GM18511 (cell line): ENCODE measurements around the gene S100A16.

Source experiments
- ATAC-seq: cut with Tn5 transposase; IDR thresholded peaks from one replicate; pipeline ENCODE4 v1.9.1; 2021; ENCODE audit warnings: mild to moderate bottlenecking, moderate library complexity; ENCODE audit not compliant: unreplicated experiment

The S100A16 gene

GRCh38 chr1:153638261-153638660, 25.3 kb upstream of the S100A16 start:
- ATAC-seq, result no peak

GRCh38 chr1:153636312-153636711, 23.4 kb upstream of the S100A16 start:
- no peak for ATAC-seq

- no peak for ATAC-seq
Observed at GRCh38 chr1:153635872-153636271, 22.9 kb upstream of the S100A16 start.

GRCh38 chr1:153633754-153634665, 21.1 kb upstream of the S100A16 start, which contains the start of gene CHTOP:
TSS of gene CHTOP (plus strand) at chr1:153634066. CDS start at chr1:153636589, 2,523 bp downstream.
- peak; percentile 93 for ATAC-seq

GRCh38 chr1:153633161-153633753, 20.3 kb upstream of the S100A16 start:
- ATAC-seq, result no peak

- no peak for ATAC-seq
Observed at GRCh38 chr1:153631047-153632022, 18.4 kb upstream of the S100A16 start.

- ATAC-seq, result no peak
Observed at GRCh38 chr1:153630384-153630783, 17.4 kb upstream of the S100A16 start.

GRCh38 chr1:153629971-153630370, 17.0 kb upstream of the S100A16 start:
- no peak for ATAC-seq

- ATAC-seq, result no peak
Observed at GRCh38 chr1:153629343-153629665, 16.4 kb upstream of the S100A16 start.

- ATAC-seq, result no peak
Observed at GRCh38 chr1:153628638-153629342, 15.9 kb upstream of the S100A16 start.

GRCh38 chr1:153627715-153628626, 15.0 kb upstream of the S100A16 start, which contains the start of gene S100A1:
TSS of gene S100A1 (plus strand) at chr1:153628434. CDS start at chr1:153630522, 2,088 bp downstream.
- no peak for ATAC-seq

- ATAC-seq, result no peak
Observed at GRCh38 chr1:153626904-153627714, 14.2 kb upstream of the S100A16 start, which contains the start of gene S100A13. TSS of gene S100A13 (minus strand) at chr1:153627505. CDS start at chr1:153626472, 1,033 bp downstream.

GRCh38 chr1:153626477-153626903, 13.6 kb upstream of the S100A16 start:
- ATAC-seq, result no peak

GRCh38 chr1:153624965-153625611, 12.2 kb upstream of the S100A16 start:
- ATAC-seq, result no peak

GRCh38 chr1:153623101-153623500, 10.2 kb upstream of the S100A16 start:
- no peak for ATAC-seq

- no peak for ATAC-seq
Observed at GRCh38 chr1:153619171-153619570, 6.2 kb upstream of the S100A16 start.

- ATAC-seq, result peak; percentile 69
Observed at GRCh38 chr1:153617663-153618062, 4.7 kb upstream of the S100A16 start.

- ATAC-seq, result no peak
Observed at GRCh38 chr1:153616917-153617311, 4.0 kb upstream of the S100A16 start.
